GM21515 (cell line): ENCODE data around the gene SOX15.

Experiments
- ATAC-seq: cut with Tn5 transposase; IDR thresholded peaks from one replicate; pipeline ENCODE4 v1.9.1; 2021; ENCODE audit not compliant: unreplicated experiment

The SOX15 gene

DNA sequence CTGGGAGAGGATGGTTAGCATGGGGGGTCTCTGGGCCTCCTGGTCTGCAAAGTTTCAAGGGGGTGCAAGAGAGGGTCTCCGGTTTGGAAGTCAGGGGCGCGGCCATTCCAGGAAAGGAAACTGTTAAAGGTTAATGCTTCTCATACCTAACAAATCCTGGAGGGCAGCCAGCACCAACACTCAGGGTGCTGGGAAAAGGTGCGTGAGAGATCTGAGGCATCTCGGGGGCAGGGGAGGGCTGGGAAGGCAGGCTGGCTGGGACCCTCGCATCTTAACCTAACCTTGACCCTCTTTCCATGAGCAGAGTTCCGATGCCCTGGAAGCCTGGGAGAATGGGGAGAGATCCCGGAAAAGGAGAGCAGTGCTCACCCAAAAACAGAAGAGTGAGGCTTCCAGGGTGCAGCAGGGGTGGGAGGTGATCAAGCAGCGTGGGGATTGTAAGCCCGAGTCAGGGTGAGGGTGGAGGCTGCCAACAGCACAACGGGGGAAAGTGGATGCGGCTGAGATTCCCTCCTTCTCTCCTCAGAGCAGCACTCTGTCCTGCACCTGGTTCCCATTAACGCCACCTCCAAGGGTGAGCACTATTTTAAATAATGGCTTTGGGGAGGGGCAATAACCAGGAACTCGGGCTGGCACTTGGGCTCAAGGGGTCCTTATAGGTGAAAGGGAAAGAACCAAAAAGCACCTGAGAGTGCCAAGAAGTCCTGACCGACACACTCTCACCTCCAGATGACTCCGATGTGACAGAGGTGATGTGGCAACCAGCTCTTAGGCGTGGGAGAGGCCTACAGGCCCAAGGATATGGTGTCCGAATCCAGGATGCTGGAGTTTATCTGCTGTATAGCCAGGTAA is 30.3 kb downstream of the SOX15 start:
- ATAC-seq, result no peak

DNA sequence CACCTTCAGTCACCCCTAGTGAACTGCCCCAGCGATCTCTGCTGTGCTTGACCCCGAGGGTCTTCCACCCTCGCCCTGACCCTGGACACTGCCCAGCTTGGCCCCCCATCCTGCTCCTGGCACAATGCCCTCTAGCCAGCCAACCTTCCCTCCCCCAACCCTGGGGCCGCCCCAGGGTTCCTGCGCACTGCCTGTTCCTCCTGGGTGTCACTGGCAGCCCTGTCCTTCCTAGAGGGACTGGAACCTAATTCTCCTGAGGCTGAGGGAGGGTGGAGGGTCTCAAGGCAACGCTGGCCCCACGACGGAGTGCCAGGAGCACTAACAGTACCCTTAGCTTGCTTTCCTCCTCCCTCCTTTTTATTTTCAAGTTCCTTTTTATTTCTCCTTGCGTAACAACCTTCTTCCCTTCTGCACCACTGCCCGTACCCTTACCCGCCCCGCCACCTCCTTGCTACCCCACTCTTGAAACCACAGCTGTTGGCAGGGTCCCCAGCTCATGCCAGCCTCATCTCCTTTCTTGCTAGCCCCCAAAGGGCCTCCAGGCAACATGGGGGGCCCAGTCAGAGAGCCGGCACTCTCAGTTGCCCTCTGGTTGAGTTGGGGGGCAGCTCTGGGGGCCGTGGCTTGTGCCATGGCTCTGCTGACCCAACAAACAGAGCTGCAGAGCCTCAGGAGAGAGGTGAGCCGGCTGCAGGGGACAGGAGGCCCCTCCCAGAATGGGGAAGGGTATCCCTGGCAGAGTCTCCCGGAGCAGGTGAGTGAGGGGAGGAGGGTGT is 31.2 kb downstream of the SOX15 start, which contains the start of gene TNFSF13:
Gene TNFSF13 (plus strand): TSS at position 207 of the 776 bp plus-strand sequence. CDS start 290 bp downstream, at position 497.
- ATAC-seq, result no peak

DNA sequence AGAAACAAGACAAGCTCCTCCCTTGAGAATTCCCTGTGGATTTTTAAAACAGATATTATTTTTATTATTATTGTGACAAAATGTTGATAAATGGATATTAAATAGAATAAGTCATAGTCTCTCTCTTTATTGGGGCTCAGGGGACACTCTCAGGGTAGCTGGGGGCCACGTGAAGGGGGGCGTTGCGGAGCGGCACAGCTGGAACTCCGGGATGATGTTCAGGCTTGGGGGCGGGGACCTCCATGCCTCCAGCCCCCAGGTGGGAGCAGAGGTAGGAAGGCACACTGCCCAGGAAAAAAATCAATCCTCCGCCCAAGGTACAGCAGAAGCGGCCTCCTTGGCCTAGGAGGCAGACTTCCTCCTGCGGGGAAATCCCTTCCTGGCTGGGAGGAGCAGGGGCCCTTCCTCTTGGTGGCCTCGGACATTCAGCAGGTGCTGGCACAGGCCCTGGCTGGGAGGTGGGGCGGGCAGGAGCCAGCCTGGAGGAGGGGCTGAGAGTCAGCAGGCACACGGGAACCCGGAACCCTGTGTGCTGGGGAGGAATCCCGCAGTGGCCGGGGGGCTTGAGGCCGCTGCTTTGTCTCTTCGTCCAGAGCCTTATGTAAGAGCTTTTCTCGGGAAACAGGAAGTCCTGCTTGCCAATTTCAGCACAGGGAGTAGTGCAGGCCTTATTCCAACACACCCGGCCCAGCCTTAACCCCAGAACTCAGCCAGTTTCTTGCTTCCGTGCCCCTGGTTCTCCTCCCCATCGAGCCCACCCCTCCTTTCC is 31.9 kb downstream of the SOX15 start:
- ATAC-seq, result no peak

DNA sequence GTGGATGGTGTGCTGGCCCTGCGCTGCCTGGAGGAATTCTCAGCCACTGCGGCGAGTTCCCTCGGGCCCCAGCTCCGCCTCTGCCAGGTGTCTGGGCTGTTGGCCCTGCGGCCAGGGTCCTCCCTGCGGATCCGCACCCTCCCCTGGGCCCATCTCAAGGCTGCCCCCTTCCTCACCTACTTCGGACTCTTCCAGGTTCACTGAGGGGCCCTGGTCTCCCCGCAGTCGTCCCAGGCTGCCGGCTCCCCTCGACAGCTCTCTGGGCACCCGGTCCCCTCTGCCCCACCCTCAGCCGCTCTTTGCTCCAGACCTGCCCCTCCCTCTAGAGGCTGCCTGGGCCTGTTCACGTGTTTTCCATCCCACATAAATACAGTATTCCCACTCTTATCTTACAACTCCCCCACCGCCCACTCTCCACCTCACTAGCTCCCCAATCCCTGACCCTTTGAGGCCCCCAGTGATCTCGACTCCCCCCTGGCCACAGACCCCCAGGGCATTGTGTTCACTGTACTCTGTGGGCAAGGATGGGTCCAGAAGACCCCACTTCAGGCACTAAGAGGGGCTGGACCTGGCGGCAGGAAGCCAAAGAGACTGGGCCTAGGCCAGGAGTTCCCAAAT is 32.6 kb downstream of the SOX15 start:
- no peak for ATAC-seq

DNA sequence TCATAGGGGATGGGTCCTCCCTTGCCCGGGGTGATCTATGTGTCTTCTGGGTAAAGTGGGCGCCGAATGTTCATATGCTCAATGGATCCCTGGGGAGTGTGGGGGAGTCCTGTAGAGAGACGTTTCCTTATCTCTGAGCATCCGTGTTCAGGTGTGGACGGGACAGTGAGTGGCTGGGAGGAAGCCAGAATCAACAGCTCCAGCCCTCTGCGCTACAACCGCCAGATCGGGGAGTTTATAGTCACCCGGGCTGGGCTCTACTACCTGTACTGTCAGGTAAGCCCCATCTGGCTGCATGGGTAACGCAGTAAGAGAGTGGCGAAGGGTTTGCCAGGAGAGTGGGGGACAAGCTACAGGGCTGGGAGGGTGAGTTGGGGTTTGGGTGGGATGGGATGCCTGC is 33.3 kb downstream of the SOX15 start:
- no peak for ATAC-seq

DNA sequence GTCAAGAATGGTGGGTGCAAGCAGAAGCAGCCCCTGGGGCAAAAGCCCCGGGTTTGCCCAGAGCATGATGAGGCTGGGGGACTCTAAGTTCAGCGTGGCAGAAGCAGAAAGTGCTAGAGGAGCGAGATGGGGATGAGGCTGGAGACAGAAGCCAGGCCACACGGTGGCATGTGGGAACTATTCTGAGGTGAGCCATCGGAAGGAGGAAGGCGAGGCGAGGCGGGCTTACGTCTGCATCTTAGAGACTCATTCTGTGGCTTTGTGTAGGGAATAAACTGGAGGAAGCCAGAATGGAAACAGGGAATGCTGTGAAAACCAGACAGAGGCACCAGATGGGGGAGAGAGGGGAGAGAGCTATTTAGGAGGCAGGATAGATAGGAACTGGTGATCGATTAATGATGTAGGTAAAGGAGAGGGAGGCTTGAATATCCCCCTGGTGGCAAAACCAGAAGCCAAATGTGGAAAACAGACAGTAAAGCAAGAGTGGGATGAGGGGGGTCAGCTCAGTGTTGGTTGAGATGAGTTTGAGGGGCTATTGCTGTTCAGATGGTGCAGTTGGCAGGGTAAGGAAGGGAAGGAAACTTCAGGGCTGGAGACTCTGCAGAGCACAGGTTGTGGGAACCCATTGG is 34.5 kb downstream of the SOX15 start:
- ATAC-seq, result no peak

DNA sequence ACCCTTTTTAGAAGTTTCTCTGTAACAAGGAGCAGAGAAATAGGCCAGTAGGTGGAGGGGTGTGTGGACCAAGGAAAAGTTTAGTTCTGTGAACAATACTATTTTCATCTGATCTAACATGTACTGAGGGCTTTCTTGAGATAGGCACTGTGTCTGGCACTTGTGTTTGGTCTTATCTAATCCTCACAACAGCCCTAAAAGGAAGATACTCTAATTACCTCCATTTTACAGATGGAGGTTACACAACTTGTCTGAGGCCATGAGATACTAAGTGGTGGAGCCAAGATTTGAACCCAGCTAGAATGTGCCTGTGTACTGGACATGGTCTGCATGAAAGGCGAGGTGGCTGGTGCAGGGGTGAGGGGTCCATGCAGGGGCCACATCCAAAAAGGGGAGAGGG is 36.5 kb downstream of the SOX15 start:
- ATAC-seq, result no peak

DNA sequence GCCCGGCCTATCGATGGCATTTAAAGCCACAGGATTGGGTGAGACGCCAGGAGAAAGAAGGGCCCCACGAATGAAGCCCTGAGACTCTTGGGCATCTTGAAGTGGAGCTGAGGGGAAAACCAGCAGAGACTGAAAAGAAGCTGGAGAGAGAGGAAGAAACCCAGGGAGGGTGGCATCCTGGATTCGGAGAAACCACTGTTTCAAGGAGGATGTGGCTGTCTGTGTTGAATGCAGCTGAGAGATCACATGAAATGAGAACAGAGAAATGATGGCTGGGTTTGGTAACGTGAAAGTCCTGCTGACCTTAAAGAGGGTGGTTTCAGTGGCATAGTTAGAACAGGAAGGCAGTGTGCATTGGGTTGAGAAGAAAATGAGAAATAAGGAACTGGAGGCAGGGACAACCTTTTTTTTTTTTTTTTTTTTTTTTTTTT is 37.3 kb downstream of the SOX15 start:
- no peak for ATAC-seq

DNA sequence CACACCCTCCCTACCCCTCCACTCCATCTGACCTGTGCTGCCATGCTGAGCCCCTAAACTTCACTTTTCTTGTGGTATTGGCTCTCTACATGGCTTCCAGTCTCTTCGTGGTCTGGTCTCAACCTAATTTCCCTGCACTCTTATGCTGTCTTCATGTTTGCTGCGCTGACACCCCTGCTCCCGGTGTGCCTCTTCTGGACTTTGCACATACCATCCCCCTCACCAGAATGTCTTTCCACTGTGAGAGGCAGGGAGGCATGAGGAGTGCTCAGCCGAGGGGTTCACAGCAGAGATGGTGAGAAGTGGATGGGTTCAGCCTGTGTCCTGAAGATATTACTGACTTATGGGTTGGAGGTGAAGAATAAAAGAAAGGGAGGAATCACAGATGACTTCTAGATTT is 38.5 kb downstream of the SOX15 start:
- ATAC-seq, result no peak

DNA sequence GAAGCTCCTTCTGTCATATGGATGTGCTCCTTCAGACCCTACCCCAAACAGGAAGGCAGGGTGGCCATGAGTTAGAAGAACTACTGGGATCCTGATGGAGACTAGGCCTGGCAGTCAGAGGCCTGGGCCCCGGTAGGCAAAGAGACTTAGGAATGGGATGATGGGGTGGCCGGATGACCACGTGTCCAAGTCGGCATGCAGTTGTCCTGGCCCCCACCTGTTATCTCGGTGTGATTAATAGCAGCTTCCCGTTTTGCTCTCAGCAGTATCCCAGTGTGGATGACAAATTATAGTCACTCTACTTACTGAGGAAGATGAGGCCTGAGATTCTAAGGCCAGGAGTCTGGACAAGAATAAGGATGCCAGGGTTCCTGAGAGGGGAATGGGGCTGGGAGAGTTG is 39.5 kb downstream of the SOX15 start:
- no peak for ATAC-seq

DNA sequence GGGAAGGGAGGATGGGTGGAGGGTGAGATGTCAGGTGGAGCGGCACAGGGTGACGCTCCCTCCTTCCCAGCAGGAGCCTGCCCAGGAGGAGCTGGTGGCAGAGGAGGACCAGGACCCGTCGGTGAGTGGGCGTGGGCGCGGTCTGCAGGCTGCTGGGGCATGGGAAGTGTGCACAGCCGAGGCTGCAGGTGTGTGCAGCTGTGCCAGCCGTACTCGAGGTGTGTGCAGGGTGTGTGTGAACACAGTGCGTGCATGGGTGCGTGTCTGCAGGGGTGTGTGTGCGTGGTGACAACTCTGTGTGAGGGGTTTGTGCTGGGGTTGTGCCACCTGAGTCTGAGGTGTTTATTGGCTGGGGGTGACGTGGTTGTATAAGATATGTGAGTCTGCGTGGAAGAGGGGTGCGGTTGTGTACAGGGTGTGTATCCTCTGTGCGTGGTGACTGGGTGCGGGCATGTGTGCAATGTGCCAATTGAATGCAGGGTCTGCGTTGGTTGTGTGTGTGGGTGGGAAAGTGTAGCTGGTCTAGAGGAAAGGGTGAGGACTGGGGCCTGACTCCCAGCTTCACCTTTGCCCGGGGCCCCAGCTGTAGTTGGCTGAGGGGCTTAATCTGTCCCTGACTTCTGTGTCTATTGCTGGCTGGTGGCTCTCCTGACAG is 40.4 kb downstream of the SOX15 start:
- ATAC-seq, result no peak

DNA sequence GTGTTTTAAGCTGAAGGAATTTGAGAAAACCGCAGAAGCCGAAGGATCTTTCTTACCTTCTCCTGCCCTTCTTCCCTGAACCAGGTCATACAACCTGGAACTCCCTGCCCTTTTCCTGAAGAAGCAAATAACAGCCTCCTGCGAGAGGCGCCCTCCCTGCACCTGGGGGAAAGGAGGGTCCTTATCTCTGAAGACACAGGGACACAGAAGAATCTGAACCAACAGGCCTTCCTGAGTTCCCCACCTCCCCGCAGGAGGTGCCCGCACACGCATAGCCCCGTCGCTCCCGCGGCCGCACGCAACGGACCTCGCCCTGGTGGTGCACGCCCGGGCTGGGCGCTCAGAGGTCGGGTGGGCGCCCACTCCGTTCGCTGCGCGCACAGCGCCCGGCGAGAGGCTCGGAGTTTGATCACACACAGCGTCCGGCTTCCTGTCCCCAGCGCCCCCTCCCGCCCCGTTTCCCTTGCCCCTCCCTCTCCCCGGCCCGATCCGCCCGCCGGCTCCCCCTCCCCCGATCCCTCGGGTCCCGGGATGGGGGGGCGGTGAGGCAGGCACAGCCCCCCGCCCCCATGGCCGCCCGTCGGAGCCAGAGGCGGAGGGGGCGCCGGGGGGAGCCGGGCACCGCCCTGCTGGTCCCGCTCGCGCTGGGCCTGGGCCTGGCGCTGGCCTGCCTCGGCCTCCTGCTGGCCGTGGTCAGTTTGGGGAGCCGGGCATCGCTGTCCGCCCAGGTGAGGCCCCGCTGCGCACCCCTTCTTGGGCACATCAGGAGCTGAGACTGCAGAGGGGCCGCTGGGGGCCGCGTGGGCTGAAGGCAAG is 41.1 kb downstream of the SOX15 start, which contains the start of gene TNFSF12:
Gene TNFSF12 (plus strand): TSS at position 474 of the 816 bp plus-strand sequence. CDS start 96 bp downstream, at position 570.
- ATAC-seq, result no peak

DNA sequence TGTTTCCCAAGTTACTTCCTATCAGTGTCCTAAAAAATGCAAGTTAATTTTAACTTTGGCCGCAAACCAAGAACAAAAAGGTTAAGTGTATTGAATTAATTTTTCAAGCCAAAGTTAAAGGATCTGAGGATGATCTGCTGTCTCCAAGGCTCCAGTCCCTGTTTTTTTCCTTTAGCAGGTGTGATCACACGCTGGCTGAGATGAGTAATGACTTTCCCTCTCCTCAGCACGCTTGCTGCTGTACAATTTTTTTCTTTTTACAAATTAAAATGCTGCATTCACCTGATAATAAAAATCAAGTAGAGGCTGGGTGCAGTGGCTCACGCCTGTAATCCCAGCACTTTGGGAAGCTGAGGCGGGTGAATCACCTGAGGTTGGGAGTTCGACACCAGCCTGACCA is 45.0 kb downstream of the SOX15 start:
- ATAC-seq, result no peak

DNA sequence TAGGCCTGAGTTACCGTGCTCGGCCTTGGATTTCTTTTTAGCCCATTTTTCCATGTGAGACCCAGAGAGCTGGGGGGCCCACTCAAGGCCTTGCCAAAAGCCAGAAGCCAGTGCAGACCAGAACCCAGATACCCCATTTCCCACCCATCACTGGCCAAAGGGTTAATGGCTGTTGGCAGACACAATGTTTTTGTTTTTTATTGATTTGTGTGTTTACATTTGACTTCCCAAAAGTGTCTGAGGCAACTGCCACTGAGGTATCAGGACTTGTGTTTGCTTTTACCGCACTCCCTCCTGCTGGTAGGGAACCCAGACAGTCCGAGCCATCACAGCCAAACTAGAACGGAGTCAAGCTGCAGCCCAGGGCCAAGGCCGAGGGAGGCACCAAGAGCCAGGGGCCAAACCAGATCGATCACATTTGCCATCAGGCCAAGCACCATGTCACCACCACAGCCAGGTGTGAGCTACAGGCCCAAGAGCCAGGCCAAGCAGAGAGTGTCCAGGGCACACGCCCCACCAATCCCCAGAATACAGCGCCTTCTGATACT is 48.7 kb downstream of the SOX15 start:
- ATAC-seq, result no peak

DNA sequence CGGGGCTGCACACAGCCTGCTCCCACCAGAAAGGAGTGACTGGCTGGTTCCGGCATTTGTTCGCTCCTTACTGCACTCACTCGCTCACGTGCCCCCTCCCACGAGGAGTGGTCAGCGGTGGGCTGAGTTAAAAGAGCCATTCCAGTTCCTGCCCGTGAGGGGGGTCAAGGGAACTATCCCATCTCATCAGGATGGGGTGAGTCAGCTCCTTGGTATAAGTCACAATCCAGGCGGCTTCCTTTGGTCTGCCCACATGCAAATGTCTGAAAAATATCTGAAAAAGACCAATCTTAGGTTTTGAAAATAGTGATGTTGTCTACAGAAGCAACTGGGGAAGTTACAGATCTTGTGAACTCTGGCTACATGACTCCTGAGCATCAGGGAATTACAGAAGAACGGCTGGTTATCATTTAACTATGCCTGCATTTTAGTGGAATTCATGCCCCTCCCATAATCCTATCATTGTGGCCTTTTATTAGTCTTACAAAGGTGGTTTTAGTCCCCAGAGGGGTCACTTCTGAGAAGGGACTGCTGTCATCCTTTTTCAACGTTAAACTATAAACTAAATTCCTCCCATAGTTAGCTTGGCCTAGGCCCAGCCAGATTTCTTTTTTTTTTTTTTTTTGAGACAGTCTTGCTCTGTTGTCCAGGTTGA is 50.9 kb downstream of the SOX15 start:
- no peak for ATAC-seq
